ENCODE data around the gene GFER.

The GFER gene

DNA sequence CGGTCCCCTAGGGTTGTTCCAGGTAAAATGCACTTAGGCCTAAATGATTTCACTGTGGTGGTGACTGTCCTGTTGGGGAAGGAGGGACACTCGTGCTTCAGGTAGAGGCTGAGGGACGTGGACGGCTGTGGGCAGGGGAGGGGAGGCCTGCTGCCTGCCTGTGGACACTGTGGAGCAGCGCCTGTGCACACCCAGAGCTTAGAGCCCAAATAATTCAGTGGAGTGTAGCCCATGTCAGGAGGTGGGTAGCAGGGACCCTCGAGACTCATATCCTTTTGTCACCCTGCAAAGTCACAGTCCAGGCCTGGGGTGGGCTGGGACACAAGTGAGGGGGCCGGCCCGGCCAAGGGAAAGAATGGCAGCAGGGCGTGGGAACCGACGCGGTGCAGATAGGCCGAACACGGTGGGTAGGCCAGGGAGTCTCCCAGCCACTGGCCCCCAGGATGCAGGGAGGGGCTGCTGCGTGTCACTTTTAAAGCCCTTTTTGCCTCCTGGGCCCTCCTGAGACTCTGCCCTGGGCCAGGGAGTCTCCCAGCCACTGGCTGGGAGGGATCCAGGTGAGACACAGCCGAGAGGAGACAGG is 42.0 kb downstream of the GFER start:
- DNase-seq (ENCODE audit: low read depth): no peak
- no peak overlapping the region for H3K4me3 ChIP-seq (ENCODE audit: control insufficient read depth, low read depth, low read length)
- TF ChIP-seq, protein P1, sequence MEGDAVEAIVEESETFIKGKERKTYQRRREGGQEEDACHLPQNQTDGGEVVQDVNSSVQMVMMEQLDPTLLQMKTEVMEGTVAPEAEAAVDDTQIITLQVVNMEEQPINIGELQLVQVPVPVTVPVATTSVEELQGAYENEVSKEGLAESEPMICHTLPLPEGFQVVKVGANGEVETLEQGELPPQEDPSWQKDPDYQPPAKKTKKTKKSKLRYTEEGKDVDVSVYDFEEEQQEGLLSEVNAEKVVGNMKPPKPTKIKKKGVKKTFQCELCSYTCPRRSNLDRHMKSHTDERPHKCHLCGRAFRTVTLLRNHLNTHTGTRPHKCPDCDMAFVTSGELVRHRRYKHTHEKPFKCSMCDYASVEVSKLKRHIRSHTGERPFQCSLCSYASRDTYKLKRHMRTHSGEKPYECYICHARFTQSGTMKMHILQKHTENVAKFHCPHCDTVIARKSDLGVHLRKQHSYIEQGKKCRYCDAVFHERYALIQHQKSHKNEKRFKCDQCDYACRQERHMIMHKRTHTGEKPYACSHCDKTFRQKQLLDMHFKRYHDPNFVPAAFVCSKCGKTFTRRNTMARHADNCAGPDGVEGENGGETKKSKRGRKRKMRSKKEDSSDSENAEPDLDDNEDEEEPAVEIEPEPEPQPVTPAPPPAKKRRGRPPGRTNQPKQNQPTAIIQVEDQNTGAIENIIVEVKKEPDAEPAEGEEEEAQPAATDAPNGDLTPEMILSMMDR (IDR thresholded peaks at IDR 0.05; ENCODE audit: control insufficient read depth, insufficient read depth, low read depth, low read length, missing control alignments): no peak

- DNase-seq (ENCODE audit: low read depth): no peak
- H3K4me3 ChIP-seq (ENCODE audit: control insufficient read depth, low read depth, low read length): peak within 1 kb of the TSS; percentile 76
Measured at GRCh38 chr16:2026461-2027023, 42.5 kb downstream of the GFER start, which contains the start of gene NHERF2. Gene NHERF2 (plus strand): TSS chr16:2026902. CDS start chr16:2027006, 104 bp downstream.

GRCh38 chr16:2027024-2028010 is 43.3 kb downstream of the GFER start:
- no peak for DNase-seq (ENCODE audit: low read depth)
- TF ChIP-seq, protein P1 (IDR thresholded peaks at IDR 0.05; ENCODE audit: control insufficient read depth, insufficient read depth, low read depth, low read length, missing control alignments): no peak
- H3K4me3 ChIP-seq (ENCODE audit: control insufficient read depth, low read depth, low read length): peak overlapping the region; percentile 76

More at GRCh38 chr16:2026461-2027023, 42.5 kb downstream of the GFER start, which contains the start of gene NHERF2:
- TF ChIP-seq, protein P1 (IDR thresholded peaks at IDR 0.05; ENCODE audit: control insufficient read depth, insufficient read depth, low read depth, low read length, missing control alignments): no peak

- TF ChIP-seq, protein P1 (IDR thresholded peaks at IDR 0.05; ENCODE audit: control insufficient read depth, insufficient read depth, low read depth, low read length, missing control alignments): no peak
- DNase-seq (ENCODE audit: low read depth): no peak
- peak overlapping the region; percentile 76 for H3K4me3 ChIP-seq (ENCODE audit: control insufficient read depth, low read depth, low read length)
Measured at GRCh38 chr16:2028146-2028545, 44.2 kb downstream of the GFER start.

DNA sequence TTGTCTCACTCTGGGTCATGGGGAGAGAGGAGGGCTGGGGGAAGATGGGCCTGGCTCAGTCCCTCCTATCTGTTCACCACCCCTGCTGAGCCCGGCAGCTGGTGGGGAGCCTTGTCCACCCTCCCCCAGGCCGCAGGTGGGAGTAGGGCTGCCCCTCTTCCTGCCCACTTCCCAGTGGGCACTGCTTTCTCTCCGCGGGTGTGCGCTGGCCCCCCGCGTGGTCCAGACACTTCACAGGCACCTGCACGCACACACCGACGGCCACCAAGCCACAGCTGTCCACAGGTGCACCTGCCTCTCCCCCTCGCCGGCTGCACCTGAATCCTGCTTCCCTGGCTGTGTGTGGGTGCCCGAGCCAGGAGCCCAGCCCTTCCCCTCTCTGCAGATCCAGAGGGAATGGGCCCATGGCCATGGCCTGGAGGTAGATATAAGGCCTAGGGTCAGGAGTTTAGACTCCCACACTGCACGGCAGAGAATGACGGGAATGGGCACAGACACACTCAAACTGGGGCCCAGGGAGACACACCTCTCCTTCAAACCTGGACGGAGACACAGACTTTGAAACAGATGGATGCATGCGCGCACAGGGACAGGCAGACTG is 44.7 kb downstream of the GFER start:
- no peak overlapping the region for H3K4me3 ChIP-seq (ENCODE audit: control insufficient read depth, low read depth, low read length)
- TF ChIP-seq, protein P1 (IDR thresholded peaks at IDR 0.05; ENCODE audit: control insufficient read depth, insufficient read depth, low read depth, low read length, missing control alignments): no peak
- no peak for DNase-seq (ENCODE audit: low read depth)

DNA sequence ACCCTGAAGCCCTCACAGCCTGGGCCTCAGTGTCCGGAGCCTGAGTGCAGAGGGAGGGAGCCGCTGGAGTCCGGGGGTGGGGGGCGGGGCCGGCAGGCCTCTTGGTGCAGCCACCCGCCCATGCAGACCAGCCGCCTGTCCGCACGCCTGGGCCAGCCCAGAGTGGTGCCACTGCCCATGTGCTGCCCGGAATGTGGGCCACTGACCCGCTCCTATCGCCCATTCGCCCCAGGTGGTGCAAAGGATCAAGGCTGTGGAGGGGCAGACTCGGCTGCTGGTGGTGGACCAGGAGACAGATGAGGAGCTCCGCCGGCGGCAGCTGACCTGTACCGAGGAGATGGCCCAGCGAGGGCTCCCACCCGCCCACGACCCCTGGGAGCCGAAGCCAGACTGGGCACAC is 45.4 kb downstream of the GFER start:
- TF ChIP-seq, protein P1 (IDR thresholded peaks at IDR 0.05; ENCODE audit: control insufficient read depth, insufficient read depth, low read depth, low read length, missing control alignments): no peak
- H3K4me3 ChIP-seq (ENCODE audit: control insufficient read depth, low read depth, low read length): no peak overlapping the region
- DNase-seq (ENCODE audit: low read depth): no peak
